Fibroblast of the conjunctiva (primary cell): ENCODE measurements around the gene PTGER1.
"Not testable (repeated sequence)": the region's sequence is repeated elsewhere in the genome, so short reads cannot be mapped to it uniquely, and the experiment has no call there.

Source experiments
- DNase-seq: peaks from one replicate; pipeline ENCODE4 v3.0.0-alpha.2; 2010; ENCODE audit warnings: low read depth

PTGER1 gene

GRCh38 chr19:14473978-14474578 lies 1.1 kb downstream of the PTGER1 start:
- no peak for DNase-seq

- DNase-seq: no peak
Measured at GRCh38 chr19:14473073-14473977, 1.8 kb downstream of the PTGER1 start.

- no peak for DNase-seq
Measured at GRCh38 chr19:14472202-14472938, 2.8 kb downstream of the PTGER1 start.

GRCh38 chr19:14471436-14472187 lies 3.5 kb downstream of the PTGER1 start:
- no peak for DNase-seq

- DNase-seq: no peak
Measured at GRCh38 chr19:14470031-14470876, 4.9 kb downstream of the PTGER1 start.

- DNase-seq: no peak
Measured at GRCh38 chr19:14467816-14468215, 7.3 kb downstream of the PTGER1 start.

- no peak for DNase-seq
Measured at GRCh38 chr19:14467391-14467790, 7.8 kb downstream of the PTGER1 start.

GRCh38 chr19:14463747-14464146 lies 11.4 kb downstream of the PTGER1 start:
- no peak for DNase-seq

GRCh38 chr19:14462401-14462800 lies 12.8 kb downstream of the PTGER1 start:
- not testable (repeated sequence) for DNase-seq

GRCh38 chr19:14460935-14461334 lies 14.2 kb downstream of the PTGER1 start:
- DNase-seq: no peak

GRCh38 chr19:14459703-14460102 lies 15.5 kb downstream of the PTGER1 start:
- no peak for DNase-seq

- DNase-seq: not testable (repeated sequence)
Measured at GRCh38 chr19:14452303-14452702, 22.9 kb downstream of the PTGER1 start.

GRCh38 chr19:14450876-14451275 lies 24.3 kb downstream of the PTGER1 start:
- DNase-seq: no peak

- no peak for DNase-seq
Measured at GRCh38 chr19:14450168-14450874, 24.8 kb downstream of the PTGER1 start.

GRCh38 chr19:14449321-14449720 lies 25.8 kb downstream of the PTGER1 start:
- DNase-seq: no peak

- DNase-seq: no peak
Measured at GRCh38 chr19:14446336-14447036, 28.7 kb downstream of the PTGER1 start.

GRCh38 chr19:14443632-14444216 lies 31.4 kb downstream of the PTGER1 start:
- DNase-seq: no peak

- DNase-seq: no peak
Measured at GRCh38 chr19:14442891-14443631, 32.1 kb downstream of the PTGER1 start.
